SK-N-SH treated with all-trans-retinoic acid at 6 μM for 48 hours (cell line): Measurements from ENCODE around the gene RBFOX2.

Experiments
- GLIS3 ChIP-seq: fragments of 250-450 bp; sonication (Bioruptor Pico); IDR thresholded peaks from 2 replicates; pipeline ENCODE4 v1.5.0; 2020; ENCODE audit warnings: mild to moderate bottlenecking, moderate library complexity
- OSR1 ChIP-seq: fragments of 250-450 bp; sonication (Bioruptor Pico); IDR thresholded peaks from 2 replicates; pipeline ENCODE4 v1.8.0; 2022; ENCODE audit warnings: moderate library complexity, mild to moderate bottlenecking, inconsistent platforms
- PATZ1 ChIP-seq: fragments of 250-450 bp; sonication (Bioruptor Pico); IDR thresholded peaks from 2 replicates; pipeline ENCODE4 v1.8.0; 2020; ENCODE audit warnings: mild to moderate bottlenecking, moderate library complexity, borderline replicate concordance
- RARB ChIP-seq: fragments of 250-450 bp; sonication (Bioruptor Pico); IDR thresholded peaks from 2 replicates; pipeline ENCODE4 v1.8.0; 2021; ENCODE audit warnings: mild to moderate bottlenecking, moderate library complexity
- TCF4 ChIP-seq: fragments of 250-450 bp; sonication (Bioruptor Pico); IDR thresholded peaks from 2 replicates; pipeline ENCODE4 v1.8.0; 2021; ENCODE audit warnings: mild to moderate bottlenecking, moderate library complexity, borderline replicate concordance
- TOX ChIP-seq: fragments of 250-450 bp; sonication (Bioruptor Pico); IDR thresholded peaks from 2 replicates; pipeline ENCODE4 v1.8.0; 2021; ENCODE audit warnings: mild to moderate bottlenecking, moderate library complexity, borderline replicate concordance
- ZFP3 ChIP-seq: fragments of 250-450 bp; sonication (Bioruptor Pico); IDR thresholded peaks from 2 replicates; pipeline ENCODE4 v1.5.0; 2020; ENCODE audit warnings: mild to moderate bottlenecking, moderate library complexity
- ZNF70 ChIP-seq: fragments of 450-650 bp; formaldehyde crosslinking; IDR thresholded peaks from 2 replicates; pipeline ENCODE4 v1.5.0; 2020; ENCODE audit warnings: mild to moderate bottlenecking, moderate library complexity
- ZNF8 ChIP-seq: fragments of 450-650 bp; formaldehyde crosslinking; IDR thresholded peaks from 2 replicates; pipeline ENCODE4 v1.5.0; 2020; ENCODE audit warnings: mild to moderate bottlenecking, moderate library complexity
- TF ChIP-seq, protein P1 (sequence below): fragments of 250-450 bp; sonication (Bioruptor Pico); IDR thresholded peaks from 2 replicates; pipeline ENCODE4 v1.5.1; 2021; ENCODE audit warnings: mild to moderate bottlenecking, moderate library complexity
- TF ChIP-seq, protein P2 (sequence below): fragments of 250-450 bp; sonication (Bioruptor Pico); IDR thresholded peaks from 2 replicates; pipeline ENCODE4 v1.8.0; 2021; ENCODE audit warnings: low read depth, mild to moderate bottlenecking, moderate library complexity, borderline replicate concordance
- TF ChIP-seq, protein P3 (sequence below): fragments of 250-450 bp; sonication (Bioruptor Pico); IDR thresholded peaks from 2 replicates; pipeline ENCODE4 v1.5.1; 2020; ENCODE audit warnings: low read depth, mild to moderate bottlenecking, moderate library complexity
- TF ChIP-seq, protein P4 (sequence below): fragments of 250-450 bp; sonication (Bioruptor Pico); IDR thresholded peaks from 2 replicates; pipeline ENCODE4 v1.5.0; 2020; ENCODE audit warnings: mild to moderate bottlenecking, moderate library complexity

DNA sequence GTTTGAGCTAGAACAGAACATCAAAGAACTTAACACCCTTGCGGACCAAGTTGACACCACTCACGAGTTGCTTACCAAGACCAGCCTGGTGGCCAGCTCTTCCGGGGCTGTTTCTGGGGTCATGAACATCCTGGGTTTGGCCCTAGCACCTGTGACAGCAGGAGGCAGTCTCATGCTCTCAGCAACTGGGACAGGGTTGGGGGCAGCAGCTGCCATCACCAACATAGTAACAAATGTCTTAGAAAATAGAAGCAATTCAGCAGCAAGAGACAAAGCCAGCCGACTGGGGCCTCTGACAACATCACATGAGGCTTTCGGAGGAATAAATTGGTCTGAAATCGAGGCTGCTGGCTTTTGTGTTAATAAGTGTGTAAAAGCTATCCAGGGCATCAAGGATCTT is 302.2 kb downstream of the RBFOX2 start:
- TF ChIP-seq PATZ1 (CRISPR knock-in tag) (no peak), GLIS3 (CRISPR knock-in tag) (no peak), OSR1 (no peak), TOX (CRISPR knock-in tag) (no peak), ZNF70 (CRISPR knock-in tag) (no peak), ZNF8 (CRISPR knock-in tag) (no peak), RARB (CRISPR knock-in tag) (no peak), TCF4 (no peak), ZFP3 (no peak)
- TF ChIP-seq, protein P1, sequence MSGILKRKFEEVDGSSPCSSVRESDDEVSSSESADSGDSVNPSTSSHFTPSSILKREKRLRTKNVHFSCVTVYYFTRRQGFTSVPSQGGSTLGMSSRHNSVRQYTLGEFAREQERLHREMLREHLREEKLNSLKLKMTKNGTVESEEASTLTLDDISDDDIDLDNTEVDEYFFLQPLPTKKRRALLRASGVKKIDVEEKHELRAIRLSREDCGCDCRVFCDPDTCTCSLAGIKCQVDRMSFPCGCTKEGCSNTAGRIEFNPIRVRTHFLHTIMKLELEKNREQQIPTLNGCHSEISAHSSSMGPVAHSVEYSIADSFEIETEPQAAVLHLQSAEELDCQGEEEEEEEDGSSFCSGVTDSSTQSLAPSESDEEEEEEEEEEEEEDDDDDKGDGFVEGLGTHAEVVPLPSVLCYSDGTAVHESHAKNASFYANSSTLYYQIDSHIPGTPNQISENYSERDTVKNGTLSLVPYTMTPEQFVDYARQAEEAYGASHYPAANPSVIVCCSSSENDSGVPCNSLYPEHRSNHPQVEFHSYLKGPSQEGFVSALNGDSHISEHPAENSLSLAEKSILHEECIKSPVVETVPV (CRISPR knock-in tag), result no peak
- TF ChIP-seq, protein P2, sequence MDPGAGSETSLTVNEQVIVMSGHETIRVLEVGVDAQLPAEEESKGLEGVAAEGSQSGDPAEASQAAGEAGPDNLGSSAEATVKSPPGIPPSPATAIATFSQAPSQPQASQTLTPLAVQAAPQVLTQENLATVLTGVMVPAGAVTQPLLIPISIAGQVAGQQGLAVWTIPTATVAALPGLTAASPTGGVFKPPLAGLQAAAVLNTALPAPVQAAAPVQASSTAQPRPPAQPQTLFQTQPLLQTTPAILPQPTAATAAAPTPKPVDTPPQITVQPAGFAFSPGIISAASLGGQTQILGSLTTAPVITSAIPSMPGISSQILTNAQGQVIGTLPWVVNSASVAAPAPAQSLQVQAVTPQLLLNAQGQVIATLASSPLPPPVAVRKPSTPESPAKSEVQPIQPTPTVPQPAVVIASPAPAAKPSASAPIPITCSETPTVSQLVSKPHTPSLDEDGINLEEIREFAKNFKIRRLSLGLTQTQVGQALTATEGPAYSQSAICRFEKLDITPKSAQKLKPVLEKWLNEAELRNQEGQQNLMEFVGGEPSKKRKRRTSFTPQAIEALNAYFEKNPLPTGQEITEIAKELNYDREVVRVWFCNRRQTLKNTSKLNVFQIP, result no peak
- TF ChIP-seq, protein P3, sequence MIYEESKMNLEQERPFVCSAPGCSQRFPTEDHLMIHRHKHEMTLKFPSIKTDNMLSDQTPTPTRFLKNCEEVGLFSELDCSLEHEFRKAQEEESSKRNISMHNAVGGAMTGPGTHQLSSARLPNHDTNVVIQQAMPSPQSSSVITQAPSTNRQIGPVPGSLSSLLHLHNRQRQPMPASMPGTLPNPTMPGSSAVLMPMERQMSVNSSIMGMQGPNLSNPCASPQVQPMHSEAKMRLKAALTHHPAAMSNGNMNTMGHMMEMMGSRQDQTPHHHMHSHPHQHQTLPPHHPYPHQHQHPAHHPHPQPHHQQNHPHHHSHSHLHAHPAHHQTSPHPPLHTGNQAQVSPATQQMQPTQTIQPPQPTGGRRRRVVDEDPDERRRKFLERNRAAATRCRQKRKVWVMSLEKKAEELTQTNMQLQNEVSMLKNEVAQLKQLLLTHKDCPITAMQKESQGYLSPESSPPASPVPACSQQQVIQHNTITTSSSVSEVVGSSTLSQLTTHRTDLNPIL (CRISPR knock-in tag), result no peak
- TF ChIP-seq, protein P4, sequence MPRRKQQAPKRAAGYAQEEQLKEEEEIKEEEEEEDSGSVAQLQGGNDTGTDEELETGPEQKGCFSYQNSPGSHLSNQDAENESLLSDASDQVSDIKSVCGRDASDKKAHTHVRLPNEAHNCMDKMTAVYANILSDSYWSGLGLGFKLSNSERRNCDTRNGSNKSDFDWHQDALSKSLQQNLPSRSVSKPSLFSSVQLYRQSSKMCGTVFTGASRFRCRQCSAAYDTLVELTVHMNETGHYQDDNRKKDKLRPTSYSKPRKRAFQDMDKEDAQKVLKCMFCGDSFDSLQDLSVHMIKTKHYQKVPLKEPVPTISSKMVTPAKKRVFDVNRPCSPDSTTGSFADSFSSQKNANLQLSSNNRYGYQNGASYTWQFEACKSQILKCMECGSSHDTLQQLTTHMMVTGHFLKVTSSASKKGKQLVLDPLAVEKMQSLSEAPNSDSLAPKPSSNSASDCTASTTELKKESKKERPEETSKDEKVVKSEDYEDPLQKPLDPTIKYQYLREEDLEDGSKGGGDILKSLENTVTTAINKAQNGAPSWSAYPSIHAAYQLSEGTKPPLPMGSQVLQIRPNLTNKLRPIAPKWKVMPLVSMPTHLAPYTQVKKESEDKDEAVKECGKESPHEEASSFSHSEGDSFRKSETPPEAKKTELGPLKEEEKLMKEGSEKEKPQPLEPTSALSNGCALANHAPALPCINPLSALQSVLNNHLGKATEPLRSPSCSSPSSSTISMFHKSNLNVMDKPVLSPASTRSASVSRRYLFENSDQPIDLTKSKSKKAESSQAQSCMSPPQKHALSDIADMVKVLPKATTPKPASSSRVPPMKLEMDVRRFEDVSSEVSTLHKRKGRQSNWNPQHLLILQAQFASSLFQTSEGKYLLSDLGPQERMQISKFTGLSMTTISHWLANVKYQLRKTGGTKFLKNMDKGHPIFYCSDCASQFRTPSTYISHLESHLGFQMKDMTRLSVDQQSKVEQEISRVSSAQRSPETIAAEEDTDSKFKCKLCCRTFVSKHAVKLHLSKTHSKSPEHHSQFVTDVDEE (CRISPR knock-in tag), result no peak
